ENCODE measurements around the gene ZNF614.

Gene ZNF614

DNA sequence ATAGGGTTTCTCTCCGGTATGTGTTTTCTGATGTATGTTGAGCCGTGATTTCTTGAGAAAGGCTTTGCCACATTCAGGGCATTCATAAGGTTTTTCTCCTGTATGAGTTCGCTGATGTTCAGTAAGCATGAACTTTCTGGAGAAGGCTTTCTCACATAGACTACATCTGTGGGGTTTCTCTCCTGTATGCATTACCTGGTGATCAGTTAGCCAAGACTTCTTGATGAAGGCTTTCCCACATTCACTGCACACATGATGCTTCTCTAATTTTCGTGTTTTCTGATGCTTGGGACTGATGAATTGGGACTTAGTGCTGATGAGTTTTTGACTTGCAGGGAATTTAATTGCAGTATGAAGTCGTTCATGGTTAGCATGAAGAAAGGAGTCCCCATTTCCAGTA, 62.6 kb downstream of the ZNF614 start:
- Mint-ChIP-seq H3K36me3 (ENCODE audit: low read depth) (peaks cover 99% of the 10 kb centered on the region), H3K4me3 (no peak overlapping the region), H3K9me3 (peaks cover 96% of the 10 kb centered on the region), H3K27me3 (ENCODE audit: low read depth, poor library complexity) (no peaks in the 10 kb centered on the region), H3K4me1 (peaks cover 13% of the 10 kb centered on the region), H3K27ac (no peak overlapping the region)
- no peak for DNase-seq
- TF ChIP-seq, protein P1, sequence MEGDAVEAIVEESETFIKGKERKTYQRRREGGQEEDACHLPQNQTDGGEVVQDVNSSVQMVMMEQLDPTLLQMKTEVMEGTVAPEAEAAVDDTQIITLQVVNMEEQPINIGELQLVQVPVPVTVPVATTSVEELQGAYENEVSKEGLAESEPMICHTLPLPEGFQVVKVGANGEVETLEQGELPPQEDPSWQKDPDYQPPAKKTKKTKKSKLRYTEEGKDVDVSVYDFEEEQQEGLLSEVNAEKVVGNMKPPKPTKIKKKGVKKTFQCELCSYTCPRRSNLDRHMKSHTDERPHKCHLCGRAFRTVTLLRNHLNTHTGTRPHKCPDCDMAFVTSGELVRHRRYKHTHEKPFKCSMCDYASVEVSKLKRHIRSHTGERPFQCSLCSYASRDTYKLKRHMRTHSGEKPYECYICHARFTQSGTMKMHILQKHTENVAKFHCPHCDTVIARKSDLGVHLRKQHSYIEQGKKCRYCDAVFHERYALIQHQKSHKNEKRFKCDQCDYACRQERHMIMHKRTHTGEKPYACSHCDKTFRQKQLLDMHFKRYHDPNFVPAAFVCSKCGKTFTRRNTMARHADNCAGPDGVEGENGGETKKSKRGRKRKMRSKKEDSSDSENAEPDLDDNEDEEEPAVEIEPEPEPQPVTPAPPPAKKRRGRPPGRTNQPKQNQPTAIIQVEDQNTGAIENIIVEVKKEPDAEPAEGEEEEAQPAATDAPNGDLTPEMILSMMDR (IDR thresholded peaks at IDR 0.05): no peak
